ENCODE measurements around the gene DLST.

The DLST gene

GRCh38 chr14:74938531-74939495, 57.1 kb downstream of the DLST start:
- no peaks in the 10 kb centered on the region for H3K36me3 ChIP-seq (ENCODE audit: control insufficient read depth, insufficient read depth, low read length)
- H3K4me3 ChIP-seq (ENCODE audit: low read depth, low read length): no peak overlapping the region
- no peaks in the 10 kb centered on the region for H3K79me2 ChIP-seq
- H3K9ac ChIP-seq: no peak overlapping the region
- H3K4me2 ChIP-seq (ENCODE audit: low read length): no peak overlapping the region
- H3K9me3 ChIP-seq (ENCODE audit: control insufficient read depth, low read length): no peaks in the 10 kb centered on the region
- peak overlapping the region; percentile 15 for H3K27ac ChIP-seq
- no peak for TF ChIP-seq CTCF (IDR thresholded peaks at IDR 0.05)
- no peaks in the 10 kb centered on the region for H3K4me1 ChIP-seq
- no peak overlapping the region for H2AFZ ChIP-seq
- H3K27me3 ChIP-seq (ENCODE audit: control insufficient read depth, insufficient read depth, low read length): no peaks in the 10 kb centered on the region

GRCh38 chr14:74940956-74941565, 59.3 kb downstream of the DLST start:
- peak overlapping the region; percentile 65 for H3K27ac ChIP-seq
- H3K4me1 ChIP-seq: no peaks in the 10 kb centered on the region
- no peak overlapping the region for H3K4me3 ChIP-seq (ENCODE audit: low read depth, low read length)
- H3K4me2 ChIP-seq (ENCODE audit: low read length): no peak overlapping the region
- H3K79me2 ChIP-seq: no peaks in the 10 kb centered on the region
- H3K36me3 ChIP-seq (ENCODE audit: control insufficient read depth, insufficient read depth, low read length): no peaks in the 10 kb centered on the region
- H3K9me3 ChIP-seq (ENCODE audit: control insufficient read depth, low read length): no peaks in the 10 kb centered on the region
- no peak overlapping the region for H2AFZ ChIP-seq
- no peak for TF ChIP-seq CTCF (IDR thresholded peaks at IDR 0.05)
- H3K9ac ChIP-seq: no peak overlapping the region
- no peaks in the 10 kb centered on the region for H3K27me3 ChIP-seq (ENCODE audit: control insufficient read depth, insufficient read depth, low read length)

DNA sequence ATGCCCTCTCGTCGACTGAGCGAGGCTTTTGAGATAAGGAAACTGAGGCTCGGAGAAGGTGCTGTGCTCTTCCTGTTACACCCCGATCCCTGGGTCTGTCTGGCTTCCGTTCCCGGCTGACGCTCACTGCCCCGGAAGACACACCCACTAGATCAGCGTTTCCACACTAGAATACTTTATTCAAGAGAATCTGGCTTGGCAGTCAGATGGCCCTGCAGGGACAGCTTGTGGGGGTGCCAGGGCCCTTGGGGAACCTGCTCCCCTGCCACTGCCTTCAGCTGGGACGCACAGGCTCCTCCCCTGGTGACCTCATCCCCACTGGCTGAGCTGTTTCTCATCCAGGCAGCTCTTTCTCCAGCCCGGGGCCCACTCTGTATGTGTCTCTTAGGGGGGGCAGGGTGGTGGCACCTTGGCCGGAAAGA, 60.0 kb downstream of the DLST start:
- no peaks in the 10 kb centered on the region for H3K9me3 ChIP-seq (ENCODE audit: control insufficient read depth, low read length)
- no peaks in the 10 kb centered on the region for H3K27me3 ChIP-seq (ENCODE audit: control insufficient read depth, insufficient read depth, low read length)
- H3K27ac ChIP-seq: peak overlapping the region; percentile 65

DNA sequence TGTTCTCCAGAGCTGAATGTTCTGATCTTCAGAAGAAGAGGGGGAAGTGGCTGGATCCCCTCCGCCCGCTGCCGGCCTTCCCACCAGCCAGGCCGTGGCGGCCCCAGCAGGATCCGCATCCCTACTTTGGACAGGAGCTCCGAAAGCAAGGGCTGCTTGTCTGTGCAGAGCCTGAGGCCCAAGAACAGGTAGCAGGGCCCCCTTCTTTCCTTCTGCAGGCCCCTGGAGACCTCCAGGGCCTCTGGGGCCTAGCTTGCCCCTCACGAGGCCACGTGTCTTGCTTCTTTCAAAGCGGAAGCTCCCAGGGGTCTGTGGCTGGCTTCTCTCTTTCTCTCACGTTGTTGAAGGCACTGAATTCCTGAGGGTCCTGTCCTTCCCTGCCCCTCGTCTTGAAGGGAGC, 60.5 kb downstream of the DLST start:
- Histone ChIP-seq H3K27me3 (ENCODE audit: control insufficient read depth, insufficient read depth, low read length) (no peaks in the 10 kb centered on the region), H3K4me1 (no peaks in the 10 kb centered on the region), H3K9me3 (ENCODE audit: control insufficient read depth, low read length) (no peaks in the 10 kb centered on the region), H3K4me3 (ENCODE audit: low read depth, low read length) (no peak overlapping the region), H3K27ac (peak overlapping the region; percentile 65), H3K9ac (no peak overlapping the region), H3K36me3 (ENCODE audit: control insufficient read depth, insufficient read depth, low read length) (no peaks in the 10 kb centered on the region), H3K79me2 (no peaks in the 10 kb centered on the region), H3K4me2 (ENCODE audit: low read length) (no peak overlapping the region), H2AFZ (no peak overlapping the region)
- no peak for TF ChIP-seq CTCF (IDR thresholded peaks at IDR 0.05)

More for the DNA sequence above, 60.0 kb downstream of the DLST start:
- no peaks in the 10 kb centered on the region for H3K36me3 ChIP-seq (ENCODE audit: control insufficient read depth, insufficient read depth, low read length)
- no peaks in the 10 kb centered on the region for H3K79me2 ChIP-seq
- H3K4me2 ChIP-seq (ENCODE audit: low read length): no peak overlapping the region
- H3K9ac ChIP-seq: no peak overlapping the region
- TF ChIP-seq CTCF (IDR thresholded peaks at IDR 0.05): no peak
- H2AFZ ChIP-seq: no peak overlapping the region
- no peaks in the 10 kb centered on the region for H3K4me1 ChIP-seq
- H3K4me3 ChIP-seq (ENCODE audit: low read depth, low read length): no peak overlapping the region

All from parathyroid adenoma (tissue), 2 donors.